Measurements from ENCODE around the gene LCLAT1. TPM values are rescaled to one million over a fixed set of nuclear protein-coding genes. Genes with fewer than 3 reads are reported as not detected.

LCLAT1 gene
- total RNA-seq, 1 donor from 2014 or later = 29.3 TPM

DNA sequence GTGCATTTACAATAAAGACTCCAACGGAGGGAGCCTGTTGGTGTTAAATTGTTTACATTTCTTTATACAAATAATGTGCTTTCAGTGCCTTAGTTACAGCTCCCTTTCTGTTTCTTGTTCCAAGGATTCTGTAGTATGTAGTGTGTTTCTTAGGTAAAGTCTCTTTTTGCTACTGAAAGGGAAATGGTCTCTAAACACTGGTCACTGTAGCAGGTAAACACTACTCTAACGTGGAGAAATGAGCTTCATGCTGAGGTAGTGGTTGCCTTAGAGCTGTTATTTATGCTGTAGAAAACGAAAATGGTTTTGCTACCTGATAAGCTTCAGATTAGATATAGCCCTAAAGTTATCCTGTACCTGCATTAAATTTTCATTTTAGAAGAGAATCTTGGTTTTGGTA is 196.6 kb downstream of the LCLAT1 start:
- Mint-ChIP-seq H3K27me3 (no peaks in the 10 kb centered on the region), H3K9me3 (ENCODE audit: low read depth) (no peaks in the 10 kb centered on the region), H3K27ac (no peak overlapping the region), H3K4me1 (ENCODE audit: low read depth) (peaks cover 17% of the 10 kb centered on the region), H3K4me3 (ENCODE audit: low read depth) (no peak overlapping the region), H3K36me3 (ENCODE audit: insufficient read depth) (peaks cover 15% of the 10 kb centered on the region)
- TF ChIP-seq, protein P1, sequence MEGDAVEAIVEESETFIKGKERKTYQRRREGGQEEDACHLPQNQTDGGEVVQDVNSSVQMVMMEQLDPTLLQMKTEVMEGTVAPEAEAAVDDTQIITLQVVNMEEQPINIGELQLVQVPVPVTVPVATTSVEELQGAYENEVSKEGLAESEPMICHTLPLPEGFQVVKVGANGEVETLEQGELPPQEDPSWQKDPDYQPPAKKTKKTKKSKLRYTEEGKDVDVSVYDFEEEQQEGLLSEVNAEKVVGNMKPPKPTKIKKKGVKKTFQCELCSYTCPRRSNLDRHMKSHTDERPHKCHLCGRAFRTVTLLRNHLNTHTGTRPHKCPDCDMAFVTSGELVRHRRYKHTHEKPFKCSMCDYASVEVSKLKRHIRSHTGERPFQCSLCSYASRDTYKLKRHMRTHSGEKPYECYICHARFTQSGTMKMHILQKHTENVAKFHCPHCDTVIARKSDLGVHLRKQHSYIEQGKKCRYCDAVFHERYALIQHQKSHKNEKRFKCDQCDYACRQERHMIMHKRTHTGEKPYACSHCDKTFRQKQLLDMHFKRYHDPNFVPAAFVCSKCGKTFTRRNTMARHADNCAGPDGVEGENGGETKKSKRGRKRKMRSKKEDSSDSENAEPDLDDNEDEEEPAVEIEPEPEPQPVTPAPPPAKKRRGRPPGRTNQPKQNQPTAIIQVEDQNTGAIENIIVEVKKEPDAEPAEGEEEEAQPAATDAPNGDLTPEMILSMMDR (IDR thresholded peaks at IDR 0.05; ENCODE audit: unreplicated experiment) = no peak
- no peak for DNase-seq (ENCODE audit: low spot score, unreplicated experiment)

DNA sequence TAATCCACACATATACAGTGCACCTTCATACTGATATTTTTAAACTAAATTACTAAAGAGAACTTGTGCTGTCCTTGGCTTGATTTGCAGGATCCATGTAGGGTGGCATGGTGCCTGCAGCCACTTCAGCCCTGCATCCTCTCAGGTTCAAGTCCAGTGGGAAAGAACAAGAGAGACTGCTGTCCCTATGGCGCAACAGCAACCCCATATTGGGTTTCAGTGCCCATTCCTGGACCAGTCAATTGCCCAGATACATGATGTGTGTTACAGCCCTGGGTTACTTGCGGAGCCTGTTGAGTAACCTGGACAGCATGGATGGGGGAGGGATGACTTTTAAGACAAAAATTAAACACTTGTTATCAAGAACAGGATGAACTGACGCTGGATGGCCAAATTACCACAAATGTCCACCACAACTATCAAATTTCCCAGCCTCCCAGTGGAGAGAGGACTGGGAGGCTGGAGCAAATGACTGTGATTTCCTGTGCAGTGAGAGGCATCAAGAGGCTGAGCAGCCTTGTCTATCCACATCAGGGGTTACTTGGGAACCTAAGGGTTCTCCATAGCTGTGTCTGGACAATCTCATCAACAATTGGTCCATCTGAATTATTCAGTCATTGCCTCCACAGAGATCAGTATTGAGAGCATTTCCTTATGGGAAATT is 198.2 kb downstream of the LCLAT1 start:
- H3K4me1 Mint-ChIP-seq (ENCODE audit: low read depth) = peaks cover 12% of the 10 kb centered on the region
- H3K27ac Mint-ChIP-seq = no peak overlapping the region
- no peak for DNase-seq (ENCODE audit: low spot score, unreplicated experiment)
- no peaks in the 10 kb centered on the region for H3K27me3 Mint-ChIP-seq
- H3K36me3 Mint-ChIP-seq (ENCODE audit: insufficient read depth) = peaks cover 9% of the 10 kb centered on the region
- no peak overlapping the region for H3K4me3 Mint-ChIP-seq (ENCODE audit: low read depth)
- H3K9me3 Mint-ChIP-seq (ENCODE audit: low read depth) = no peaks in the 10 kb centered on the region
- TF ChIP-seq, protein P1 (IDR thresholded peaks at IDR 0.05; ENCODE audit: unreplicated experiment) = no peak

DNA sequence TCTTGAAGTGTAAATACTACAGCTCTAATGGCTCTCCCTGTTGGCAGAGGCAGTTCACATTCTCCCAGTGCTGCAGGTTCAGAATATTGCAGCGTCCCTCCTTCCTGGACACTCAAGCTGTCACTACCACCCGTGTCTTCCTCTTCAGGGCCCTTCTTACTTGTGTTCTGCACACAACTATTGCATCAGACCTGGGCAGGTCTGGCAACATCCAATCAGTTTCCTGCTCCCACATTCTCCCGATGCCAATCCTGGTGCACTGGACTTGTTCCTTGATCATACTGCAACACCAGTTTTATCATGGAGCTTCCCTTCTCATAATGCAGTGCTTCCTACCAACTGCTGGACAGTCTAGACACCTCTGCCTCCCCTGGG is 198.7 kb downstream of the LCLAT1 start:
- peak overlapping the region; percentile 13 for H3K27ac Mint-ChIP-seq

DNA sequence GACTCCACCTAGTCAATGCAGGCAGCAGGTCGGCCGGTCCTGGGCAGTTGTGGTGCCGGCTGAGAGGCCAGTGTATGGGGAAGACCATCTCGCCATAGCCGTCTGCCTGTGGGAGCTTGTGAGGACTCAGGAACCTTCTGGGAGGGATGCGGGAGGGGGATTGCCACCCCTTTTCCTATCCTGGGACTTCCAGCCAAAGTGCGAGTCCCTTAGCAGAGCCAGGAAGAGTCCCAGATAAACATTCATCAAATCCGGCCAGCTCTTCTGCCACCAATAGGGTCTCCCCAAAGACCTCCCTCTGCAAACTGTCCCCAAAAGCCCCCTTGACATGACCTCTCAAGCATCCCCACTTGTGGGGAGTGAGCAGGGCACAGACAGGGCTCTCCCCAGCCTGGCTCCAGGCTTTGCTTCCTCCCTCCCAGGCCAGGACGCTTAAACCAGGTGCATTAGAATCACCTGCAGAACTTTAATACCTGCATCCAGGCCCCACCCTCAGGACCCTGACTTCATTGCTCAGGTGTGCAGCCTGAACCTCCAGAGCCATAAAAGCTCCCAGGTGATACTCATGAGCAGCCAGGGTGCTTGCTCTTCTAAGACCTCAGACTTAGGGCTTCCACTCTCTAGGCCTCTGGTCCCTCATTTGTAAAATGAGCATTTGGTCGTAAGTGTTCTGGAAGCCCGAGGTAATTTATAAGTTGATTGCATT is 200.9 kb downstream of the LCLAT1 start:
- TF ChIP-seq, protein P1 (IDR thresholded peaks at IDR 0.05; ENCODE audit: unreplicated experiment) = no peak
- no peak overlapping the region for H3K4me3 Mint-ChIP-seq (ENCODE audit: low read depth)
- peaks cover 2% of the 10 kb centered on the region for H3K36me3 Mint-ChIP-seq (ENCODE audit: insufficient read depth)
- peaks cover 9% of the 10 kb centered on the region for H3K4me1 Mint-ChIP-seq (ENCODE audit: low read depth)
- H3K27me3 Mint-ChIP-seq = no peaks in the 10 kb centered on the region
- no peak for DNase-seq (ENCODE audit: low spot score, unreplicated experiment)
- no peak overlapping the region for H3K27ac Mint-ChIP-seq
- no peaks in the 10 kb centered on the region for H3K9me3 Mint-ChIP-seq (ENCODE audit: low read depth)

More for the DNA sequence above, 198.7 kb downstream of the LCLAT1 start:
- DNase-seq (ENCODE audit: low spot score, unreplicated experiment) = no peak
- H3K27me3 Mint-ChIP-seq = no peaks in the 10 kb centered on the region
- no peak overlapping the region for H3K4me3 Mint-ChIP-seq (ENCODE audit: low read depth)
- no peaks in the 10 kb centered on the region for H3K9me3 Mint-ChIP-seq (ENCODE audit: low read depth)
- TF ChIP-seq, protein P1 (IDR thresholded peaks at IDR 0.05; ENCODE audit: unreplicated experiment) = no peak
- H3K36me3 Mint-ChIP-seq (ENCODE audit: insufficient read depth) = peaks cover 5% of the 10 kb centered on the region
- H3K4me1 Mint-ChIP-seq (ENCODE audit: low read depth) = peaks cover 12% of the 10 kb centered on the region

DNA sequence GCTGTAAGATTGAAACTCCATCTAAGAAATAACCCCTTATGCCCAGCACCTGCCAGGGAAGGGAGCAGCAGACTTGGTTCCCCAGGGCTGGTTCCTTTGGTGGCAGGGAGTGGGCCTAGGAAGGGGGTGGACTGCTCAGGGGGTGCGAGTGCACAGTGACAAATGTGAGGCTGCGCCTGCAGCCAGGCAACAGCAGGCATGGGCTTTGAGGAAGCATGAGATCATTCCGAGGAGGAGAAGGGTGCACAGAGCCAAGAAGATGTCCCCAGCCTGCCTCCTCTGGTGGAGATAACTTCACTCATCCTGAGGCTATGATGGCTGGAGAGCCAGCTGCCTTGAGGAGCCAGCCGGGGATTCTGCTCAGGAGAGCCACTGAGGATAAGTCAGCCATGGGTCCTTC is 202.2 kb downstream of the LCLAT1 start:
- H3K27ac Mint-ChIP-seq = no peak overlapping the region
- H3K36me3 Mint-ChIP-seq (ENCODE audit: insufficient read depth) = peaks cover 2% of the 10 kb centered on the region
- H3K9me3 Mint-ChIP-seq (ENCODE audit: low read depth) = no peaks in the 10 kb centered on the region
- TF ChIP-seq, protein P1 (IDR thresholded peaks at IDR 0.05; ENCODE audit: unreplicated experiment) = no peak
- peaks cover 2% of the 10 kb centered on the region for H3K4me1 Mint-ChIP-seq (ENCODE audit: low read depth)
- H3K27me3 Mint-ChIP-seq = no peaks in the 10 kb centered on the region
- no peak for DNase-seq (ENCODE audit: low spot score, unreplicated experiment)
- no peak overlapping the region for H3K4me3 Mint-ChIP-seq (ENCODE audit: low read depth)

Measured in progenitor cell of endocrine pancreas (in vitro differentiated cells).